ENCODE results near the gene BICC1. TPM values are rescaled to one million over a fixed set of nuclear protein-coding genes. Genes with fewer than 3 reads are reported as not detected.

BICC1 gene
- total and polyA plus RNA-seq, 12 donors = 4.5 to 25.9 (median 9.8) TPM

DNA sequence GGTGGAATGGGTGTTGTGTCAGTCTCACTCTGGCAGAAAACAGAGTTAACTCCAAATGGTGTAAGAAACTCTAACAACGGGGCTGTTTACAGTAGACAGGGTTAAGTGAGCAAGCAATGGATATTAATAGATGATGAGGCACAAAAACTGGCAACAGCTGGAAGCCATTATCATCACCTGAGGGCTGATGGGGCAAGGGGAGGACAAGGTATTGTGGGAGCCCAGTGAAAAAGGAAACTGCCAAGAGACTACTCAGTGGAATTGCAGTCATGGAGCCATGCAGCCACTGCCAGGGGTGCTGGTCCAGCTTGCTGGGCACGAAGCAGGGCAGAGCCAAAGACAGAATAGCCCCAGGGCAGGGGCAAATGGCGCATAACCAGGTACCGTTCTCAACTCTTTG lies 260.7 kb downstream of the BICC1 start:
- intact Hi-C loops (cut with DNase I) = no loop called here
- Histone ChIP-seq H3K9me3 (replicated peaks in 1 of 3) (no peaks in the 10 kb centered on the region), H3K36me3 (replicated peaks in 1 of 2) (no peaks in the 10 kb centered on the region), H3K27ac (no peak overlapping the region), H3K27me3 (no peaks in the 10 kb centered on the region), H3K4me3 (no peak overlapping the region), H3K4me1 (replicated peaks in 1 of 2) (peaks cover 0 to 27% of the 10 kb centered on the region in 2 donors)
- no peak for DNase-seq
- WGBS, 4 donors = 79 to 93% (median 84%) methylated on average over 4 of the region's 4 CpGs
- TF ChIP-seq, protein P1, sequence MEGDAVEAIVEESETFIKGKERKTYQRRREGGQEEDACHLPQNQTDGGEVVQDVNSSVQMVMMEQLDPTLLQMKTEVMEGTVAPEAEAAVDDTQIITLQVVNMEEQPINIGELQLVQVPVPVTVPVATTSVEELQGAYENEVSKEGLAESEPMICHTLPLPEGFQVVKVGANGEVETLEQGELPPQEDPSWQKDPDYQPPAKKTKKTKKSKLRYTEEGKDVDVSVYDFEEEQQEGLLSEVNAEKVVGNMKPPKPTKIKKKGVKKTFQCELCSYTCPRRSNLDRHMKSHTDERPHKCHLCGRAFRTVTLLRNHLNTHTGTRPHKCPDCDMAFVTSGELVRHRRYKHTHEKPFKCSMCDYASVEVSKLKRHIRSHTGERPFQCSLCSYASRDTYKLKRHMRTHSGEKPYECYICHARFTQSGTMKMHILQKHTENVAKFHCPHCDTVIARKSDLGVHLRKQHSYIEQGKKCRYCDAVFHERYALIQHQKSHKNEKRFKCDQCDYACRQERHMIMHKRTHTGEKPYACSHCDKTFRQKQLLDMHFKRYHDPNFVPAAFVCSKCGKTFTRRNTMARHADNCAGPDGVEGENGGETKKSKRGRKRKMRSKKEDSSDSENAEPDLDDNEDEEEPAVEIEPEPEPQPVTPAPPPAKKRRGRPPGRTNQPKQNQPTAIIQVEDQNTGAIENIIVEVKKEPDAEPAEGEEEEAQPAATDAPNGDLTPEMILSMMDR (IDR thresholded peaks at IDR 0.05) = no peak
- no peak for TF ChIP-seq POLR2A (IDR thresholded peaks at IDR 0.05)

DNA sequence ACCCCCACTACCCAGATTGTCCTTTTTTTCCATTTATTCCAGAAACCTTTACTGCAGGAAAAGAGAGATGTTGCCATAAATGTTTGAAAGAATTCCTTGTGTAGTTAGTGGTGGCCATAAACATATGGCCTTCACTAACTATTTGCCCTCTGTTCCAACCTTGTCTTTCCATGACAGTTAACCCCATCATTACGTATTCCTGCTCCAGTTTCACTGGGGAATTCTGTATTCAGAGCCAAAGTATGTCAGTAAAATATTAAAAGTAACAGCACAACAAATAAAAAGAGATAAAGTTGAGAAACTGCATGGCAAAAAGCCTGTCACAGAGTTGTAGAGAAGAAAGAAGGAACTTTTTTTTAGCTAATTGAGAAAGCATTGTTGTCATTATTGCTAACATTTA lies 261.3 kb downstream of the BICC1 start:
- H3K27me3 ChIP-seq = no peaks in the 10 kb centered on the region
- no peak overlapping the region for H3K27ac ChIP-seq
- DNase-seq = no peak
- intact Hi-C loops (cut with DNase I) = no loop called here
- H3K4me3 ChIP-seq = no peak overlapping the region
- no peaks in the 10 kb centered on the region for H3K9me3 ChIP-seq (replicated peaks in 1 of 3)
- TF ChIP-seq, protein P1 (IDR thresholded peaks at IDR 0.05) = no peak
- no peak for TF ChIP-seq POLR2A (IDR thresholded peaks at IDR 0.05)
- WGBS, 4 donors = 52 to 65% (median 58%) methylated on average over 1 of the region's 1 CpG
- no peaks in the 10 kb centered on the region for H3K36me3 ChIP-seq (replicated peaks in 1 of 2)
- H3K4me1 ChIP-seq (replicated peaks in 1 of 2) = peaks cover 0 to 27% of the 10 kb centered on the region in 2 donors

DNA sequence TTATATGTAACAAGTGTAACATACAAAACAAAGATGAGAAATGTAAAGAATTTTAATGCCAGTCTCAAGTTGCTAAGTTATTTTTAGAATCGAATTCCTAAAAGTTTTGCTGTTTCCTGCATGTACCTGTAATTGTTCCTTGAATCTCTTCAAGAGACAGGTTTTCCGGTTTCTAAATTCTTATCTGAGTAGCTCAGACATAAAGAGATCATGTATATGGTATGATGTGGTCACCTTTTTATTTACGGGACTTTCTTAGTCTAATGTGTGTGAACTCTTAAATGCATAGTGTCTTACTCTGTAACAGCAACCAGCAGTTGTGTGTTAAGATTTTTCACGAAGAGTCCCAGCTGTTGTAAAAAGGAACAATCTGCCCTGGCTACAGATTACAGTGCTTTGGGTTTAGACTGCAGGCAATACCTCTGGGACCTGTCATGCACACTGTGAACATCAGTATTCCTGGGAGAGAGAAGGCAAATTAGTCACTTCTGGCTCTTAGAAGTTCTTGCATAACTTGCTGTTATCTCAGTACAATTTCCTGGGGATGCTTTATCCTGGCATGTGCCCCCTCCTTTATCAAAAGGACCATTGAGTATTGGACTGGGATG lies 263.4 kb downstream of the BICC1 start:
- H3K27ac ChIP-seq = peak overlapping the region in 1 of 5 donors; percentile 2
- intact Hi-C loops (cut with DNase I) = no loop called here

DNA sequence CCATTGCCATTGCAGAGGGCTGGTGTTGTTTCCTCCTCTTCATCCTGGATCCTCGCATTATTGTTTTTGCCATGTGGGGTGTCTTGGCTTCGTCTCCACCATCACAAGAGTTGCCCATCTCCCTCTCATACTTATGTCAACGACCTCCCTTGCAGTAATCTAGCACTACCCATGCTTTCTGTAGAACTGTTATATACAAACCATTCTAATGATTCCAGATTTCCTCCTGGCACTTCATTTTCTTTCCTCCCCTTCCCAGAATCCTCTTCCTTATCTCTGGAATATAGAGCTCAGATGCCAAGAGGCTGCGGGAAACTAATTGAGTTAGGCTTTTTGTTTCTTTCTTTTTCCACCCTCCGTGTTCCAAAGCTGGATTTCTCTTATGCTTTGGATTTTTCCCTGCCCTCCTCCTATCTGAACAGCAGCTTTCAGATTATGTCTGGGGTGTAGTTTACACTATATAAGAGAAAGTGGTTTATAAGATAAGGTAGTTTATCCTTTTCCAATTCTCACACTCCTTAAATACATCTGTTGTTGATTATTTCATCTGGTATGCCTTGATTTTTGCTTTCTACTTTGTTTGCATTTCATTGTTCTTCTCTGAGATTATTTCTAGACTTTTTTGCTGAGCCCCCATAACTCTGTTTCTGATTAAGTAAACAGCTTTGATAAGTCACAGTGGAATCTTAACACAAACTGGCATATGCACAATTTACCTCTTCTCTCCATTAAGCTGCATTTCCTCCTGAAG lies 264.1 kb downstream of the BICC1 start:
- peak overlapping the region in 2 of 5 donors; percentile 2 to 13 for H3K27ac ChIP-seq
- WGBS, 4 donors = 74 to 78% (median 76%) methylated on average over 5 of the region's 5 CpGs
- H3K36me3 ChIP-seq (replicated peaks in 1 of 2) = no peaks in the 10 kb centered on the region
- intact Hi-C loops (cut with DNase I) = no loop called here
- H3K27me3 ChIP-seq = no peaks in the 10 kb centered on the region
- DNase-seq = no peak
- H3K9me3 ChIP-seq (replicated peaks in 1 of 3) = no peaks in the 10 kb centered on the region
- no peak overlapping the region for H3K4me3 ChIP-seq
- no peak for TF ChIP-seq POLR2A (IDR thresholded peaks at IDR 0.05)
- peaks cover 0 to 29% of the 10 kb centered on the region in 2 donors for H3K4me1 ChIP-seq (replicated peaks in 1 of 2)

More for the DNA sequence above, 263.4 kb downstream of the BICC1 start:
- H3K4me3 ChIP-seq = no peak overlapping the region
- WGBS, 4 donors = 41 to 60% (median 53%) methylated on average over 4 of the region's 4 CpGs
- TF ChIP-seq, protein P1 (IDR thresholded peaks at IDR 0.05) = no peak
- no peak for TF ChIP-seq POLR2A (IDR thresholded peaks at IDR 0.05)
- H3K9me3 ChIP-seq (replicated peaks in 1 of 3) = no peaks in the 10 kb centered on the region
- H3K27me3 ChIP-seq = no peaks in the 10 kb centered on the region
- H3K36me3 ChIP-seq (replicated peaks in 1 of 2) = no peaks in the 10 kb centered on the region
- DNase-seq = peak in 1 of 7 donors; percentile 29
- H3K4me1 ChIP-seq (replicated peaks in 1 of 2) = peaks cover 0 to 27% of the 10 kb centered on the region in 2 donors
